ACHN (cell line): ENCODE measurements around the gene HMOX1.
A peak's percentile ranks its signal among the peaks of the same experiment; 100 is the strongest.

ENCODE experiments used
- DNase-seq: peaks from one replicate; pipeline ENCODE4 v3.0.0-alpha.2; 2015
- in situ Hi-C: cut with HindIII; loops from 2 replicates; pipeline ENCODE4 v1.10.0; 2017; ENCODE audit warnings: low sequenced_read_pairs, low pct_ligation_motif_present, low pct_unique_long_range_greater_than_20kb

HMOX1 gene

DNA sequence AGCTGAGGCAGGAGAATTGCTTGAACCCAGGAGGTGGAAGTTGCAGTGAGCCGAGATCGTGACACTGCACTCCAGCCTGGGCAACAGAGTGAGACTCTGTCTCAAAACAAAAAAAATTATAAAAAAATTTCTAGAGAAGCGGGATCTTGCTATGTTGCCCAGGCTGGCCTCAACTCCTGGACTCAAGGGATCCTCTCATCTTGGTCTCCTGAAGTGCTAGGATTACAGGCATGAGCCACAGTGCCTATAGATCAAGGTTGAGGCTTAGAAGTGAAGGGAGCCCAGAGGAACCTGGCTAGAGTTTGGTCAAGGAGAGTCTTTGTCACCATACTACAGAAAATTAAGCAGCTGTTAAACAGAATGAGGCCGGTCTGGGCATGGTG lies 17.7 kb downstream of the HMOX1 start:
- in situ Hi-C loops, result no loop called here
- no peak for DNase-seq

DNA sequence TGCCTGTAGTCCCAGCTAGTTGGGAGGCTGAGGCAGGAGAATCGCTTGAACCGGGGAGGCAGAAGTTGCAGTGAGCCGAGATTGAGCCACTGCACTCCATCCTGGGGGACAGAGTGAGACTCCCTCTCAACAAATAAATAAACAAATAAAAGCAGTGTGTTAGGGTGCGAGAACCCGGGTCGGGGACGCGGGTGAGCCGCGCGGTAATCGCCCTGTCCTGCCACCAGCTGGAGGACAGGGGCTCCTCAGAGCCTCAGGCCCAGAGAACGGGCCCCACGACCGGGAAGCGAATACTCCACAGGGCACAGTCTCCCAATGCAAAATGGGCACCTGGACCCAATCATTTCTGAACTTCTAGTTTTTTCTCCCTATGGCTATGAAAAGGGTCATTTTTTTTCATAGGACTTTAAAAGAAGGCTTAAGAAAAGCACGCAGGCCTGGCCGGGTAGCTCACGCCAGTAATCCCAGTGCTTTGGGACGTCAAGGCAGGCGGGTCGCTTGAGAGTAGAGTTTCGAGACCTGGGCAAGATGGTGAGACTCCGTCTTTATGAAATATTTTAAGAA lies 18.3 kb downstream of the HMOX1 start:
- in situ Hi-C loops, result no loop called here
- no peak for DNase-seq

DNA sequence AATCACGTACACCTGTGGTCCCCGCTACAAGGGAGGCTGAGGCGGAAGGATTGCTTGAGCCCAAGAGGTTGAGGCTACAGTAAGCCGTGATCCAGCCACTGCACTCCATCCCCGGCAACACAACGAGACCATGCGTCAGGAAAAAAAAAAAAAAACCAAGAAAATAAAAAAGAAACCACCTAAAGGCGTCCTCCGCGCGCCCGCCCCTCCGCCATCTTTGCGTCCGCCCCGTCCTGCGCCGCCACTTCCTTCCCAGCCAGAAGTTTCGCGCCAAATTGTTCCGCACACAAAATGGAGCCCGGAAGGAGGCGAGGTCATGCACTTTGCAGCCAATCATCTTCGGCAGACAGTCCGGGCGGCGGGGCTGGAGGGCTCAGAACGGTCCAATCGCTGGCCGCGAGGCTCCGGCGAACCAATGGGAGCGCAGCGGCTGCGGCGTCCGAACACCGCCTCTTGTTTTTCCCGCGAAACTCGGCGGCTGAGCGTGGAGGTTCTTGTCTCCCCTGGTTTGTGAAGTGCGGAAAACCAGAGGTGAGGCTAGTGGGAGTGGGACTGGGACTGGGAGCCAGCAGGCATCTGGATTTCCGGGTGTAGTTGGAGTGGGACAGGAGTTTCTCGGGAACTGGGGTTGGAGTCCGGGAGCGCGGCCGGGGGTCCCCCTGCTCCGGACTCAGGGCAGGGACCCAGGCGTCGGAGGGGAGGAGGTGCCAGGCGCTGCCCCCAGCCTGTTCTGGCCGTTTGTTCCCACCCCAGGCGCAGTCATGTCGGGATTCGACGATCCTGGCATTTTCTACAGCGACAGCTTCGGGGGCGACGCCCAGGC lies 19.0 kb downstream of the HMOX1 start, which contains the start of gene MCM5:
MCM5 (plus strand) TSS at position 463 of the 823 bp plus-strand sequence; CDS start at position 762, 299 bp downstream.
- peak; percentile 96 for DNase-seq
- in situ Hi-C loops, result no loop called here

DNA sequence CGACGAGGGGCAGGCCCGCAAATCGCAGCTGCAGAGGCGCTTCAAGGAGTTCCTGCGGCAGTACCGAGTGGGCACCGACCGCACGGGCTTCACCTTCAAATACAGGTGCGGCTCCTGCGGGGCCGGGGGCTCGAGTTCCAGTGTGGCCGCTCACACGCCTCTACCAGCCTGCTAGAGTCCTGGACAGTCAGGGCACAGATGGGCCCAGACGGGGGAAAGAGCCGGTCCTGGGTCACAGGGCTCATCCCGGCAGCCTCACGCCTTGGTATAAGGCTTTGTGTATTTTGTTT lies 19.6 kb downstream of the HMOX1 start:
- no peak for DNase-seq
- in situ Hi-C loops, result no loop called here

DNA sequence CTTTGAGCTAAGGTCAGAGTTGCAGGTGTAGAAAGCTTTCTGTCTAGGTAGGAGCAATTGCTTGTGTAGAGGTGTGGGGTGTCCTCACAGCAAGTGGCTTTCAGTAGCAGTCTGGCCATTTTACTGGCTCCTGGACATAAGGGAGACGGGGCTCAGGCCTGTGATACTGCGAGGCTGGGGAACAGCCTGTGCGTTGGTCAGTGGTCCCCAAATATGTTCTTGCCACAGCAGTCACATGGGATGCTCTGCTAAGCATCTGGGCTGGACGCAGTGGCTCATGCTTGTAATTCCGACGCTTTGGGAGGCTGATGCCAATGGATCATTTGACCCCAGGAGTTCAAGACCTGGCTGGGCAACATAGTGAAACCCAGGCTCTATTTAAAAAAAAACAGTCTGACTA lies 21.0 kb downstream of the HMOX1 start:
- in situ Hi-C loops, result no loop called here

DNA sequence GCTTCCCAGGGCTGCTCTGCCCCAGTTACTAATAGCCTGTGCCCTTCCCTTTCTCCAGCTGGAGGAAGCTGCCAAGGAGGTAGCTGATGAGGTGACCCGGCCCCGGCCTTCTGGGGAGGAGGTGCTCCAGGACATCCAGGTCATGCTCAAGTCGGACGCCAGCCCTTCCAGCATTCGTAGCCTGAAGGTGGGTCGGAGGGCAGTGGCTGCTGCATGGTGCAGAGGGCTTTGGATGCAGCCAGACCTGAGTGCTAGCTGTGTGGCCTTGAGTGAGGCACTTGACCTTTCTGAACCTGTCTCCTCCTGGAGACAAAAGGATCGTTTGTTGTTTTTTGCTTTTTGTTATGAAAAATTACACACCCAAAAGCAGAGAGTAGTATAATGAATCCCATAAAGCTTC lies 22.5 kb downstream of the HMOX1 start:
- in situ Hi-C loops, result no loop called here
- no peak for DNase-seq

More for the DNA sequence above, 21.0 kb downstream of the HMOX1 start:
- DNase-seq, result no peak

DNA sequence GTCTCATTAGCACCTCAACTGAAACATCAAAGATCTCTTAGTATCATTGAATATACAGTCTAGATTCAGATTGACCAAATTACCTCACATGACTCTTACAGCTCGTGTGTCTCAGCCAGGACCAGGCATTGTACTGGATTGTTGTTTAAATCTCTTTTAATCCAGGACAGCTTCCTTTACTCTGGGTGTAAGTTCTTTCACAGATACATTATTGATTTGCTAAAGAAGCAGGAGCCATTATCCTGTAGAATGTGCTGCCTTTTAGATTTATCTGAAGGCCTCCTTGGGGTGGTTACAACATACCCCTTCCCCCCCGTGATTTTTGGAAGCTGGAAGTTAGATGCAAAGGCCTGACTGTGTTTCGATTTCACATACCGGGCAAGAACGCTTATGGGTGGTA lies 23.3 kb downstream of the HMOX1 start:
- no peak for DNase-seq
- in situ Hi-C loops, result no loop called here

DNA sequence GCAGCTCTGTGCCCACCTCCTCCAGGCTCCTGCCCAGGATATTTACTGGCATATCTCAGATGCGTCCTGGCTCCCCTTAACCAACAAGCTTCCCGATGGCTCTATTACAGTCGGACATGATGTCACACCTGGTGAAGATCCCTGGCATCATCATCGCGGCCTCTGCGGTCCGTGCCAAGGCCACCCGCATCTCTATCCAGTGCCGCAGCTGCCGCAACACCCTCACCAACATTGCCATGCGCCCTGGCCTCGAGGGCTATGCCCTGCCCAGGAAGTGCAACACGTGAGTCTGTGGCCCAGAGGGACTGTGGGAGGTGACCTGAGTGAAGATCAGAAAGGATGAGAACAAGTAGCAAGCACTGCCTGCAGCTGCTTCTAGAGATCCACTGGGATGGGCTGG lies 25.5 kb downstream of the HMOX1 start:
- in situ Hi-C loops, result no loop called here
- DNase-seq, result no peak

DNA sequence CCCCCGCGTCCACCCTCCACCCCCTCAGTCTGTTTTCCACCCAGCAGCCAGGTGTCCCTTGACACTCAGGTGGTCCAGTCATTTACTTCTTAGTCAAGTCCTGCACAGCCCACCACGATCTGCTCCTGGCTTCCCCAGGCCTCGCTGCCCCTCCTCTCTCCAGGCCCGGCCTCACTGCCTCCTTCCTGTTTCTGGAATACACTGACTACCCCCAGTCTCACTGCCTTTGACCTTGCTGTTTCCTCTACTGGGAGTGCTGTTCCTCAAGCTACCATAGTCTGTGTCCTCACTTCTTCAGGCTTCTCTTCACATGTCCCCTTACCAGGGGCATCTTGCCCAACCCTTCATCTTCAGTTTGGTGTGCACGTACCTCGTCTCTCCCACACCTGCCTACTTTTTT lies 26.5 kb downstream of the HMOX1 start:
- no peak for DNase-seq
- in situ Hi-C loops, result no loop called here

DNA sequence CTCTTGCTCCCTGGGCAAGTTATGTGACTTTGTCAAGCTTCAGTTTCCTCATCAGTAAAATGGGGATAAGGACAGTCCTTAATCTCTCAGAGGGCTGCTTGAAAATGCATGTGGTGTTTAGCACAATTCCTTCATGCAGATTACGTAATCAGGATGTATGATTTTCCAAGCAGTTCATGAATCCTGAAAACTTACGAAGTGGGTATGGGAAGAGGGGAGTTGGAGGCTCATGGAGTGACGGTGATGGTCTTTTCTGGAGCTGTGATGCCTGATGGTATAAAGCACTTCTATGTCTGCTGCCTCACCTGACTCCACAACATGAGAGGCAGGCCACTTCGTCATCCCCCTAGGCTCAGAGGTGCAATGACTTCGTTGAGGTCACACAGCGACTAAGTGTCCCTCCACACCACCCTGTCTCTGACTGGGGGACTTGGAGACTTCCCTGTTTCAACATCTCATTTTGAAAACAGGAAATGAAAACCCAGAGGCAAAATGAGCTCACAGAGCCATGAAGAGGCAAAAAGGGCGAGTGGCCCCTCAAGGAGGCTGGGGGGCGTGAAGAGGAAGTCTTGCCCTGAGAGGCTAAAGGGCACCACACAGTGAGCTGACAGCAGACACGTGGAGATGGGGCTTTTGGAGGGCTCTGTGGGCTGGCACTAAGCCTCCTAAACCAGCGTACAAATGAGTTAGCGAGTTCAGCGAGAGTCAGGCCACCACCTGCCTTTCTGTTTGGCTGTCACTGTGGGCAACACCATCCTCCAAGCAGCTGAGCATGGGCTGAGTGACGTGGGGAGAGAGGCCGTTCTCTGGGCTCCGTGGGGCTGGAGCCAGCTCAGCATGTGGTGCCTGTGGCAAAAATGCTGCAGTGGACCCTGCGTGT lies 29.1 kb downstream of the HMOX1 start:
- no peak for DNase-seq
- in situ Hi-C loops, result no loop called here

DNA sequence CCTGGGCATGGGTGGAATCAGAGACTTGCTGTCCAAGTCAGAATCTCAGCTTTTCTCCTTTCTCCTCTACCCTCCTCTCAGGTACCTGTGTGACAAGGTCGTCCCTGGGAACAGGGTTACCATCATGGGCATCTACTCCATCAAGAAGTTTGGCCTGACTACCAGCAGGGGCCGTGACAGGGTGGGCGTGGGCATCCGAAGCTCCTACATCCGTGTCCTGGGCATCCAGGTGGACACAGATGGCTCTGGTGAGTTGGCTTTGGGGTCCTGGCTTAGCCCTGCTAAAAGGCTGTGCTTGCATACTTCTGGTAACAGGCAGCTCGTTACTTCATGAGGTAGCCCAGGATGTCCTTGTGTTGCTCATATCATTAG lies 29.8 kb downstream of the HMOX1 start:
- DNase-seq, result no peak
- in situ Hi-C loops, result no loop called here

DNA sequence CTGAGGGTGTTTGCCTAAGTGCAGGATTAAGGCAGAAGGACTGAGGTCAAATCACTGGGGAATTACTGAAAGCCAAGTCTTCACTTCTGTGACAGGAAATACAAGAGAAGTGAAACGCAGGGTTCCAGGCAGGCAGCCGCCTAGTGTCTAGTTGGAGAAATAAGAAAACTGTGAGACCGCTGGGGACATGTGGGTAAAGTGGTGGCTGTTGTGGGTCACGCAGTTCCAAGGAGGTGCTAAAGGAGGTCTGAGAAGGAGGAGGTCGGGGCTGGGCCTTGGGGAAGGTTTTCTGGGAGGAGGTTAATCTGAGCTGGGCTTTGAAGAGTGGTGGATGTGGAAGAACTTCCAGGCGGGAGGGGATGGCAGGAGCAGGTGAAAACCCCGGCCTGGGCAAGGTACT lies 30.2 kb downstream of the HMOX1 start:
- no peak for DNase-seq
- in situ Hi-C loops, result no loop called here

DNA sequence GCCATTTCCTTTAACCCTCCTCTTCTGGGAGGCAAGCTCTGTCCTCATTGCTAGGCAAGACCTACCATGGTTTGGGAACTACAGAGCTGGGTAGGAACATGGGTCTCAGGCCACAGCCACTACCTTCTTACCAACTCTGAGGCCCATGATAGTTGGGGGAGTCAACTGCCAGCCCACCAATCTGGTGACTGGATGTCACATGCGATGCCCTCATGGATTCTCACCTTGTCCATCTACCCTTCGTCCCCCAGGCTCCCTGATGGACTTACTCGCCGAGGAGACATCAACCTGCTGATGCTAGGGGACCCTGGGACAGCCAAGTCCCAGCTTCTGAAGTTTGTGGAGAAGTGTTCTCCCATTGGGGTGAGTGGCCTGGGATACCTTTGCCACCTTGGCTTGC lies 32.7 kb downstream of the HMOX1 start:
- DNase-seq, result no peak
- in situ Hi-C loops, result no loop called here

DNA sequence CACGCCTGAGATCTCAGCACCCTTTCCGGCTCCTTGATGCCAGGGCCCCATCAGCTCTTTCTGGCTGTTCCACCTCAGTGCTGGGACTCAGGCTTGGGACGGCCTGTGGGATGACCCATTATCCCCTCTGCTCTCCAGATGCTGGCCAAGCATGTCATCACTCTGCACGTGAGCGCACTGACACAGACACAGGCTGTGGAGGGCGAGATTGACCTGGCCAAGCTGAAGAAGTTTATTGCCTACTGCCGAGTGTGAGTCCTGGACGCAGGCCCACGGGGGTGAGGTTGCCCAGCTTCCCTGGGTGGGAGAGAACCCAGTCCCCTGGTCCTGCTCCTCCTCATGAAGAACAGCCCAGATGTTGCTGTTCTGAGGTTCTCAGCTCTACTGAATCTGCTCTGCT lies 36.7 kb downstream of the HMOX1 start:
- in situ Hi-C loops, result no loop called here
- no peak for DNase-seq

DNA sequence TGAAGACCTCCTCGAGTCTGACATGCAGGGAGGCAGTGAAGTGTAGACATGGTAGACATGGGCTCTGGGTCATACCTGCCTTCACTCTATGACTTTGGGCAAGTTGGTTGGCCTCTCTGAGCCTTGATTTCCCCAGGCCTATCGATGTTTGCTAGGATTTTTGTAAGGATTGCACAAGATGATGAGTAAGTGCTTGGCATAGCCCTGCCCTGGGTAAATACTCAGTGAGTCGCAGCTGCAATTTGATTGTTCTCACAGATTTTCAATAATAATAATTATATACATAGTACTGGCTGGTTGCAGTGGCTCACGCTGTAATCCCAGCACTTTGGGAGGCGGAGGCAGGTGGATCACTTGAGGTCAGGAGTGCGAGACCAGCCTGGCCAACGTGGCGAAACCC lies 37.2 kb downstream of the HMOX1 start:
- DNase-seq, result no peak
- in situ Hi-C loops, result no loop called here

DNA sequence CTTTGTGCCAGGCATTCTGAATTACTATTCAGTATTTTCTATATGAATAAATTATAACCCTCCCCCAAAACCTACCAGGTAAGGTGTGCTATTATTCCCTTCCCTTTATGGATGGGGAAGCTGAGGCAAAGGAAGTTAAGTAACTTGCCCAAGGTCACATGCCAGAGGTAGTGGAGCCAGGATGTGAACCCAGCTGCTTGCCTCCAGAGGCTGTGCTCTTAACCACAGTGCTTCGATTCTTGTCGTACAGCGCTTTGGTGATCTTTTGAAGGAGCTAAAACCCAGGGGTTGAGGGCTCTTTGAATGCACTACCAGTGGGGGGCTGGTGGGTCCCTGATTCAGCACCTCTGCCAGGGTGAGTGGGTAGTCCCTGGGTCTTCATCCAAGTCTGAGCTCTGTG lies 37.8 kb downstream of the HMOX1 start:
- in situ Hi-C loops, result no loop called here
- DNase-seq, result no peak

DNA sequence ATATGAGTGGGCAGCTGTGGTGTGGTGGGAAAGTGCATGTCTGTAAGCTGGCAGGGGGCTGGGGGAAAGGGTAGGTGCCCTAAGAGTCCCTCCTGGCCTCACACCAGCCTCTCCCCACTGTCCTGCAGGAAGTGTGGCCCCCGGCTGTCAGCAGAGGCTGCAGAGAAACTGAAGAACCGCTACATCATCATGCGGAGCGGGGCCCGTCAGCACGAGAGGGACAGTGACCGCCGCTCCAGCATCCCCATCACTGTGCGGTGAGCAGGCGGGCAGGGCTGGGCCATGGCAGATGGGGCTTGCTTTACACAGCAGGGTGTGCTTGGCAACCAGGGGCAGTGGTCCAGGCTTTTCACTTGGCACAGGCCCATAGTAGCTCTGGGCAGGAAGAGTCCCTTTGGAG lies 38.9 kb downstream of the HMOX1 start:
- no peak for DNase-seq
- in situ Hi-C loops, result no loop called here

DNA sequence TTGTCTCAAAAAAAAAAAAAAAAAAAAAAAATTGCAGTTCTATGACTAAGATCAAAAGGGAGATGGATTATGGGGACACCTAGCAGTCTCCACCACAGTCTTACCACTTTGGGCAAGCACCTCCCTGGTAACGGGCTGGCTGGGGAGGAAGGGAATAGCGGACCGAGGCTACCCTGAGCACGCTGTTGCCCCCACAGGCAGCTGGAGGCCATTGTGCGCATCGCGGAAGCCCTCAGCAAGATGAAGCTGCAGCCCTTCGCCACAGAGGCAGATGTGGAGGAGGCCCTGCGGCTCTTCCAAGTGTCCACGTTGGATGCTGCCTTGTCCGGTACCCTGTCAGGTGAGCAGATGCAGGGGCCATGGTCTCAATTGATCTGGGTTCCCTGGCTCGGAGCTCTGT lies 40.2 kb downstream of the HMOX1 start:
- in situ Hi-C loops, result no loop called here
- no peak for DNase-seq

DNA sequence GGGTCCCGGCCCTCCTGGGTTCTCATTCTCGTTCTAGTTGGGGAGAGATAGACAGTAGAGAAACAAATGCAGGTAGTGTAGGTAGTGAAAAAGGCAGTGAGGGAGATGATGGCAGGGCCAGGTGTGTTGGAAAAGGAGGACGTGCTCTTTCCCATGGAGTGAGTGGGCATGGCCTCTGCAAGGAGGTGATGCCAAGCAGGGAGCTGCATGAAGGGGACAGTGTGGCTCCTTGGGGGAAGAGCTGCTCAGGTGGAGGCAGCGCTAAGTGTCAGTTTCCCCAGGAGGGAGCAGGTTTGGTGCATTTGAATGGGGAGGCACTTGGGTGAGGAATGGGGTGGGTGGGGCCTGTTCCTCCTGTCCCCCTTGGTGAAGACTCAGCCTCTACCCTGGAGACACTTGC lies 41.2 kb downstream of the HMOX1 start:
- in situ Hi-C loops, result no loop called here

DNA sequence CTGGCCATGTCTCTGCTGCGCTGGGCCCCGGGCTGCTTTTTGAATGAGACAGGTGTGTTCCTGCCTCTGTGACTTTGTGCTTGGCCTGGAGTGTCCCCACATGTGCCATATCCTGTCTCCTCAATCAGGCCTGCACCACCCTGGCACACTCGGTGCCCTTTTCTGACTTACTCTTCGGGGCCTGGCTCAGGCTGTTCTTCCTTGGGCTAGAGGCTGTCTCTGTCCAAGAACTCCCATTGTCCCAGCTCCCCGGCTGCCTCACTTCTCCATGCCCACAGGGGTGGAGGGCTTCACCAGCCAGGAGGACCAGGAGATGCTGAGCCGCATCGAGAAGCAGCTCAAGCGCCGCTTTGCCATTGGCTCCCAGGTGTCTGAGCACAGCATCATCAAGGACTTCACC lies 42.0 kb downstream of the HMOX1 start:
- no peak for DNase-seq
- in situ Hi-C loops, result no loop called here

More for the DNA sequence above, 41.2 kb downstream of the HMOX1 start:
- DNase-seq, result no peak
